ENCODE data around the gene RIPOR3.

Gene RIPOR3

GRCh38 chr20:50628853-50629669 lies 62.3 kb downstream of the RIPOR3 start:
- H3K27me3 ChIP-seq (ENCODE audit: low read length), result no peaks in the 10 kb centered on the region
- H3K9ac ChIP-seq (ENCODE audit: low read length), result no peak overlapping the region
- no peaks in the 10 kb centered on the region for H3K9me2 ChIP-seq (replicated peaks; ENCODE audit: insufficient read depth, low read length)
- no peak for TF ChIP-seq CTCF (IDR thresholded peaks at IDR 0.05; ENCODE audit: insufficient read depth, low read length, poor library complexity, severe bottlenecking)
- no peak for TF ChIP-seq EZH2phosphoT487 (conservative IDR thresholded peaks at IDR 0.05; ENCODE audit: low read length)
- no peaks in the 10 kb centered on the region for H4K20me1 ChIP-seq (ENCODE audit: low read depth, low read length)
- no peak overlapping the region for H3K4me2 ChIP-seq (ENCODE audit: low read depth, low read length, poor library complexity, severe bottlenecking)
- no peaks in the 10 kb centered on the region for H3K9me3 ChIP-seq (ENCODE audit: insufficient read depth, low read length)
- H3F3A ChIP-seq (ENCODE audit: insufficient read depth), result no peaks in the 10 kb centered on the region
- H2AFZ ChIP-seq (ENCODE audit: low read depth, low read length, severe bottlenecking), result no peak overlapping the region
- no peaks in the 10 kb centered on the region for H3K79me2 ChIP-seq (ENCODE audit: insufficient read depth, low read length)
- no peaks in the 10 kb centered on the region for H3K36me3 ChIP-seq (ENCODE audit: low read length)
- no peak overlapping the region for H3K4me3 ChIP-seq (ENCODE audit: insufficient read depth, low read length, poor library complexity, severe bottlenecking)
- H3K27ac ChIP-seq (ENCODE audit: low read depth, low read length), result no peak overlapping the region

GRCh38 chr20:50628332-50628731 lies 63.0 kb downstream of the RIPOR3 start:
- Histone ChIP-seq H3K4me3 (ENCODE audit: insufficient read depth, low read length, poor library complexity, severe bottlenecking) (no peak overlapping the region), H3K9me3 (ENCODE audit: insufficient read depth, low read length) (no peaks in the 10 kb centered on the region), H3F3A (ENCODE audit: insufficient read depth) (no peaks in the 10 kb centered on the region), H3K79me2 (ENCODE audit: insufficient read depth, low read length) (no peaks in the 10 kb centered on the region), H3K4me2 (ENCODE audit: low read depth, low read length, poor library complexity, severe bottlenecking) (no peak overlapping the region), H3K36me3 (ENCODE audit: low read length) (no peaks in the 10 kb centered on the region), H2AFZ (ENCODE audit: low read depth, low read length, severe bottlenecking) (no peak overlapping the region), H3K9me2 (replicated peaks; ENCODE audit: insufficient read depth, low read length) (no peaks in the 10 kb centered on the region), H3K9ac (ENCODE audit: low read length) (no peak overlapping the region), H4K20me1 (ENCODE audit: low read depth, low read length) (no peaks in the 10 kb centered on the region), H3K27me3 (ENCODE audit: low read length) (no peaks in the 10 kb centered on the region), H3K27ac (ENCODE audit: low read depth, low read length) (no peak overlapping the region)
- TF ChIP-seq CTCF (IDR thresholded peaks at IDR 0.05; ENCODE audit: insufficient read depth, low read length, poor library complexity, severe bottlenecking), result no peak
- no peak for TF ChIP-seq EZH2phosphoT487 (conservative IDR thresholded peaks at IDR 0.05; ENCODE audit: low read length)

- Histone ChIP-seq H3K9me2 (replicated peaks; ENCODE audit: insufficient read depth, low read length) (no peaks in the 10 kb centered on the region), H3K36me3 (ENCODE audit: low read length) (no peaks in the 10 kb centered on the region), H3K27me3 (ENCODE audit: low read length) (no peaks in the 10 kb centered on the region), H3K27ac (ENCODE audit: low read depth, low read length) (no peak overlapping the region), H3K9me3 (ENCODE audit: insufficient read depth, low read length) (no peaks in the 10 kb centered on the region), H2AFZ (ENCODE audit: low read depth, low read length, severe bottlenecking) (no peak overlapping the region), H3K4me3 (ENCODE audit: insufficient read depth, low read length, poor library complexity, severe bottlenecking) (no peak overlapping the region), H3K4me2 (ENCODE audit: low read depth, low read length, poor library complexity, severe bottlenecking) (no peak overlapping the region), H3K79me2 (ENCODE audit: insufficient read depth, low read length) (no peaks in the 10 kb centered on the region), H4K20me1 (ENCODE audit: low read depth, low read length) (no peaks in the 10 kb centered on the region), H3K9ac (ENCODE audit: low read length) (no peak overlapping the region), H3F3A (ENCODE audit: insufficient read depth) (no peaks in the 10 kb centered on the region)
- TF ChIP-seq CTCF (IDR thresholded peaks at IDR 0.05; ENCODE audit: insufficient read depth, low read length, poor library complexity, severe bottlenecking) (no peak), EZH2phosphoT487 (conservative IDR thresholded peaks at IDR 0.05; ENCODE audit: low read length) (no peak)
These were observed 63.6 kb downstream of the RIPOR3 start for GRCh38 chr20:50627747-50628146.
